ENCODE results near the gene FIGNL2.

GRCh38 chr12:51845482-51845881 lies 3.0 kb downstream of the FIGNL2 start:
- TF ChIP-seq, protein P1, sequence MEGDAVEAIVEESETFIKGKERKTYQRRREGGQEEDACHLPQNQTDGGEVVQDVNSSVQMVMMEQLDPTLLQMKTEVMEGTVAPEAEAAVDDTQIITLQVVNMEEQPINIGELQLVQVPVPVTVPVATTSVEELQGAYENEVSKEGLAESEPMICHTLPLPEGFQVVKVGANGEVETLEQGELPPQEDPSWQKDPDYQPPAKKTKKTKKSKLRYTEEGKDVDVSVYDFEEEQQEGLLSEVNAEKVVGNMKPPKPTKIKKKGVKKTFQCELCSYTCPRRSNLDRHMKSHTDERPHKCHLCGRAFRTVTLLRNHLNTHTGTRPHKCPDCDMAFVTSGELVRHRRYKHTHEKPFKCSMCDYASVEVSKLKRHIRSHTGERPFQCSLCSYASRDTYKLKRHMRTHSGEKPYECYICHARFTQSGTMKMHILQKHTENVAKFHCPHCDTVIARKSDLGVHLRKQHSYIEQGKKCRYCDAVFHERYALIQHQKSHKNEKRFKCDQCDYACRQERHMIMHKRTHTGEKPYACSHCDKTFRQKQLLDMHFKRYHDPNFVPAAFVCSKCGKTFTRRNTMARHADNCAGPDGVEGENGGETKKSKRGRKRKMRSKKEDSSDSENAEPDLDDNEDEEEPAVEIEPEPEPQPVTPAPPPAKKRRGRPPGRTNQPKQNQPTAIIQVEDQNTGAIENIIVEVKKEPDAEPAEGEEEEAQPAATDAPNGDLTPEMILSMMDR (IDR thresholded peaks at IDR 0.05): no peak
- TF ChIP-seq POLR2AphosphoS5 (IDR thresholded peaks at IDR 0.05) (no peak), POLR2A (IDR thresholded peaks at IDR 0.05) (no peak)
